Pulmonary artery endothelial cell (primary cell): Measurements from ENCODE around the gene SLC36A2. TPM values are rescaled to one million over a fixed set of nuclear protein-coding genes. Genes with fewer than 3 reads are reported as not detected.

Source experiments
- DNase-seq: peaks from one replicate; pipeline ENCODE4 v3.0.0-alpha.2; 2011; ENCODE audit warnings: low read depth, low spot score
- total RNA-seq: library from RNA; depleted of rRNA; stranded (reverse); fragments of >200 nt; gene quantifications from 2 replicates; pipeline ENCODE4 v1.2.3, GENCODE V29; 2014

SLC36A2 gene
- total RNA-seq, 1 donor from 2014 or later, result not detected

- no peak for DNase-seq
Observed at GRCh38 chr5:151284392-151284967, 62.9 kb downstream of the SLC36A2 start.

GRCh38 chr5:151283120-151283825 is 64.1 kb downstream of the SLC36A2 start:
- DNase-seq, result no peak

DNA sequence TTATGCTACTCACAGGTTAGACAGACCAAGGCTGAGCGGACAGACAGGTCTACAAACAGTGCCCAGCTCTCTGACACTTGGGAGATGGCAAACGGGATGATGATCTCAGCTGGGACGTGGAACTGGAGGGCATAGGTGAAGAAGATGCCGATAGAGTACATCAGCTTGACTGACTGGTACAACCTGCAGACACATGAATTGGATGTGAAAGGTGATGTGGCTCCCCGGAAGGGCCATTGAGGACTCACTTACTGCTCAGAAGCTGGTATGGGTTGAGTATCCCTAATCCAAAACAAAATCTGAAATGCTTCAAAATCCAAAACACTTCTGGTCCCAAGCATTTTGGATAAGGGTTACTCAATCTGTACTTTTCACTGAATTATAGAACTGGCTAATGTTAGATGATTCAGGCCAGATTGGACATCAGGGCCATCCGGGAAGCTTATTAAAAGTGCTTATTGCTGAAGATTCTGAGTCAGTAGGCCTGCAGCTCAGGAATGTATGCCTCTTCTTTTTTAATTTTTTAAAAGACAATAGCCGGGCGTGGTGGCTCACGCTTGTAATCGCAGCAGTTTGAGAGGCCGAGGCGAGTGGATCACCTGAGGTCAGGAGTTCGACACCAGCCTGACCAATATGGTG is 66.2 kb downstream of the SLC36A2 start:
- DNase-seq, result no peak

- DNase-seq, result no peak
Observed at GRCh38 chr5:151280443-151280842, 66.9 kb downstream of the SLC36A2 start.

DNA sequence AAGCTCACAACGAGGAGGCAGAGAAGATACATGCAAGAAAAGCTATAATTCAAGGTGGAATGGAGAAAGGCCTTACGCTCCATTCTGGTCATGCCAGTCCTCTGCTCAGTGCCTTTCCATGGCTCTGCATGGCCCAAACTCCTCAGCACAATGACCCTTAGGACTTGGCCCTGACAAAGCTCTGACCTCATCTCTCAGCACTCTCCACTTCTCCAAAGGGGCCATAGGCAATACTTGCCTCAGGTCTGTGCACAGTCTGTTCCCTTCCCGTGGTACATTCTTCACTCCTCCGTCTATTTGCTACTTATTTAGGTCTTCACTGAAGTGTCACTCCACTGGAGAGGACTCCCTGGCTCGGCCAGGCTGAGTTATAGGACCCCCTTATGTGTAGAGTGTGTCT is 68.5 kb downstream of the SLC36A2 start:
- no peak for DNase-seq

DNA sequence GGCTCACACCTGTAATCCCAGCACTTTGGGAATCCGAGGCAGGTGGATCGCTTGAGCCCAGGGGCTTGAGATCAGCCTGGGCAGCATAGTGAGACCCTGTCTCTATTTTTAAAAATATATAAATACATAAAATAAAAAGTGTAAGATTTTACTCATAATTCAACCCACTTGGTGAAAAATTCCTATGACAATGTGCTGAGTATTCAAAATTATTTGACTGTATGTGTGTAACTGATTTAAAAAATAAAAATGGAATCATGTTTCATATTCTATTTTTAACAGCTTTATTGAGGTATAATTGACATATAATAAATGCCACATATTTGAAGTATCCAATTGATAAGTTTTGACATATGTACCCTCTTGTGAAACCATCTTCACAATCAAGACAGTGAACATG is 71.6 kb downstream of the SLC36A2 start:
- no peak for DNase-seq

GRCh38 chr5:151274666-151275065 is 72.7 kb downstream of the SLC36A2 start:
- no peak for DNase-seq

- DNase-seq, result no peak
Observed at GRCh38 chr5:151271336-151271735, 76.0 kb downstream of the SLC36A2 start.

DNA sequence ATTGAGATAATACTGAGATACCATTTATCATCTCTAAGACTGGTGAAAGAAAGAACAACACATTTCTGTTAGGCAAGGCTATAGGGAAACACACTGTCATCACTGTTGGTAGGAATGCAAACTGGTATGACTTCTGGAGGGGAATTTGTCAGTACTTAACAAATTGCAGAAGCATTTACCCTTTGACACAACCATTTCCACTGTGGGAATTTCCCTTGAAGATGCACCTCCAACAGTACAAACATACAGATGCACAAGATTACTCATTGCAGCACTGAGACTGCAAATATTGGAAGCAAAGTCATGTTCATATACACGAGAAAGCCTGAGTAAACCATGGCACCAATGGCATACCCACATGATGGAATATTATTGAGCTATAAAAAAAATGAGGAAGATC is 76.8 kb downstream of the SLC36A2 start:
- DNase-seq, result peak; percentile 11

- no peak for DNase-seq
Observed at GRCh38 chr5:151267491-151268260, 79.7 kb downstream of the SLC36A2 start.

Other genes with a start within 250 kb of the SLC36A2 start
- 329 and 410 TPM in 2 replicates for gene ANXA6, start 189.8 kb downstream of the SLC36A2 start, total RNA-seq
- gene CCDC69, start 123.5 kb downstream of the SLC36A2 start, total RNA-seq, result 8.2 and 8.9 TPM in 2 replicates
- gene GM2A, start 94.4 kb downstream of the SLC36A2 start, total RNA-seq, result 15.6 and 18.5 TPM in 2 replicates
- not detected in 2 replicates for gene SLC36A3, start 43.8 kb downstream of the SLC36A2 start, total RNA-seq
- gene SLC36A1, start 100.0 kb upstream of the SLC36A2 start, total RNA-seq, result 3.2 and 6.1 TPM in 2 replicates
- gene FAT2, start 243.8 kb upstream of the SLC36A2 start, total RNA-seq, result under 0.01 and 0.14 TPM in 2 replicates